ENCODE measurements around the gene STXBP1.
A peak's percentile ranks its signal among the peaks of the same experiment; 100 is the strongest.
"Not testable (repeated sequence)": the region's sequence is repeated elsewhere in the genome, so short reads cannot be mapped to it uniquely, and the experiment has no call there.

STXBP1 gene

GRCh38 chr9:127578627-127578951 is 33.5 kb upstream of the STXBP1 start:
- DNase-seq (ENCODE audit: low read depth in 2 of 2) = no peak

DNA sequence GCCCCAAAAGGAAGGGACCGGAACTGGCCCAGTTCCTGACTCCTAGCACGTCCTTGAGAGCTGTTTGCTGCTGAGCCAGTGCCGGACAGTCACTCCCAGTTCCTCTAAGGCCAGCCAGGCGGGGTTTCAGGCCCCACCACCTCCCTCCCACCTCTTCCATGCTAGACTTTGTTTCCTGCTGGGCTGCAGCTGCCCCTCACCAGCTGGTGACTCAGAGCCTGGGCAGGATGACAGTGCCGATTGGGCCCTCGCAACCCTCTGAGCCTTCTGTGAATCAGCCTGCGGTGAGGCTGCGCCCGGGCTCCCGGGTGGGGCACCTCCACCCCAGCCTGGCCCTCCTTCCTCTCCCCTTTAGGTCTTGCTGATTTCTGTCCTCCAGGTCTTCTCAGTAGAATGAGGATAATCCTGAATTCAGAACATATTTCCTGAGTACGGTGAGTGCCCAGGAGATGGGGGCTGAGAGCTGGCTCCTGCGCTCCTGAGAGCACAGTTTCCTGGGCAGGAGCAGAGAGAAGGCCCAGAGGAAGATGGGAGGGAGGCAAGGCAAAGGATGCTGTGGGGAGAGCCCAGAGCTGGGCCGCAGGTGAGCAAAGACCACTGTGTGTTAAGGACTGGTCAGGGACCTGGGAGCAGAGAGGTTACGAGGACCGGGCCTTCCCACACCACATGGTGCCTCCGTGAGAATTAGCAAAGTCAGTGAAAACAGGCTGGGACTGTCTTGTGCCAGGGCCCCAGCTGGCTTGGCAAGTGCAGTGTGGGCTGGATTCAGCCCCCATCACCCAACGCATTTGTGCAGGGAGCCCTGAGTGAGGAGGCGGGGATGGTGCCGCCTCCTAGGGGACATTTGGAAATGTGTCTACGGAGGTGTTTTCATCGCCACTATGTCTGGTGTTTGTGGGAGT is 32.9 kb upstream of the STXBP1 start:
- DNase-seq (ENCODE audit: low read depth in 2 of 2) = peak; percentile 62 to 80

DNA sequence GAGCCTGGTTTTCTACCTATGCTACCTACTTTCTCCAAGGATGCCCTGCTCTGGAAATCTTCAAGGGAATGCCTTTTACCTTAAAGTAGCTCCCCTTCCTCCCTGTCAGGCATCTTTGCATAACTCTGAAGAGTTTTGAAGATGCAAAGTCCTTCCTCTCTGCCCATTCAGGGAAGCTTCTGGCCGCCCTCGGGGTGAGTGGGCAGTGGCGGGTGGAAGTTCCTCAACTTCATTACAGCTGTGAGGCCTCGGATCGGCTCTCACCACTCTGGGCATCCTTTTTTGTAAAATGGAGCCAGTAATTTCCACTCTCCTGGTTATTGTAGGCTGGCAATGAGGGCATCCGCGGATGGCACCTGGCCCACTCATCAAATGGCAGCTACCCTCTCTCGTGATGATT is 31.7 kb upstream of the STXBP1 start:
- no peak for DNase-seq (ENCODE audit: low read depth in 2 of 2)

GRCh38 chr9:127580879-127581475 is 31.1 kb upstream of the STXBP1 start:
- DNase-seq (ENCODE audit: low read depth in 2 of 2) = no peak

DNA sequence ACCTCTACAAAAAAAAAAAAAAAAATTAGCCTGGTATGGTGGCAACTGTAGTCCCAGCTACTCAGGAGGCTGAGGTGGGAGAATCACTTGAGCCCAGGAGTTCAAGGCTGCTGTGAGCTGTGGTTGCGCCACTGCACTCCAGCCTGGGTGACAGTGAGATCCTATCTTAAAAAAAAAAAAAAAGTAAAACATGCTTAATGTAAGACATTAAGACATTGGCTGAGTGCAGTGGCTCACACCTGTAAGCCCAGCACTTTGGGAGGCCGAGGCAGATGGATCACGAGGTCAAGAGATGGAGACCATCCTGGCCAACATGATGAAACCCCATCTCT is 27.6 kb upstream of the STXBP1 start:
- DNase-seq (ENCODE audit: low read depth in 2 of 2) = not testable (repeated sequence)

DNA sequence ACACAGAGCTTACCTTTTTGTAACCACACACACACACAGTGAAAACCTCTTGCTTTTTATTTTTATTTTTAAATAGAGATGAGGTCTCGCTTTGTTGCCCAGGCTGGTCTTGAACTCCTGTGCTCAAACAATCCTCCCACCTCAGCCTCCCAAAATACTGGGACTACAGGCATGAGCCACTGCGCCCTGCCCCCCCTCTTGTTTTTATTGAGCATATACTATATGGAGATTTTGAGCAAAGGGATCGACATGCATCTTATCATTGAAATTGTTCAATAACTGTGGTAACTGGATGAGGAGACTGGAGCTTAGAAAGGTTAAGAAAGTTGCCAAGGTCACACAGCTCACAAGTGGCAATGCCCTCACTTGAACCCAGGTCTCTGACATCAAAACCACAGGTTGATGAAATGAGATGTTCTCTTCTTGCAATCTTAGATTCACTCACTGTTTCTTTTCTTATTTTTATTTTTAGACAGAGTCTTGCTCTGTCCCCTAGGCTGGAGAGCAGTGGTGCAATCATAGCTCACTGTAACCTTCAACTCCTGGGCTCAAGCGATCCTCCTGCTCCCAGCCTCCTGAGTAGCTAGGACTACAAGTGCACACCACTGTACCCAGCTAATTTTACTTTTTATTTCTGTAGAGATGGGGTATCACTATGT is 26.8 kb upstream of the STXBP1 start:
- DNase-seq (ENCODE audit: low read depth in 2 of 2) = no peak

- DNase-seq (ENCODE audit: low read depth in 2 of 2) = no peak
These were observed 26.0 kb upstream of the STXBP1 start for GRCh38 chr9:127586096-127586495.

DNA sequence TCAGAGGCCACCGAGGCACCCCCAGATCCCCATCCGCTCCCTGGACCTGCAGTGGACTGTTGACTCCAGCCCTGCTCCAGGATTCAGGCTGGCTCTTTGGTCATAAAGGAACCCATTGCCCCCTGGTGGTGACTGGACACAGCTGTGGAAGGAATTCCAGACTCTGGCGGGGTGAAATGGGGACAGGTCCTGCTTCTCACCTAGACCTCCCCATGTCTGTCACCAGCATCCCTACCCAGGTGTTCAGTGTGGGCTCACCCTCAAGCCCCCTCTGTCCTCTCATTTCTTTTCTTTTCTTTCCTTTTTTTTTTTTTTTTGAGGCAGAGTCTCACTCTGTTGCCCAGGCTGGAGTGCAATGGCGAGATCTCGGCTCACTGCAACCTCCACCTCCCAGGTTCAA is 25.5 kb upstream of the STXBP1 start:
- DNase-seq (ENCODE audit: low read depth in 2 of 2) = peak in 1 of 2 donors; percentile 26

DNA sequence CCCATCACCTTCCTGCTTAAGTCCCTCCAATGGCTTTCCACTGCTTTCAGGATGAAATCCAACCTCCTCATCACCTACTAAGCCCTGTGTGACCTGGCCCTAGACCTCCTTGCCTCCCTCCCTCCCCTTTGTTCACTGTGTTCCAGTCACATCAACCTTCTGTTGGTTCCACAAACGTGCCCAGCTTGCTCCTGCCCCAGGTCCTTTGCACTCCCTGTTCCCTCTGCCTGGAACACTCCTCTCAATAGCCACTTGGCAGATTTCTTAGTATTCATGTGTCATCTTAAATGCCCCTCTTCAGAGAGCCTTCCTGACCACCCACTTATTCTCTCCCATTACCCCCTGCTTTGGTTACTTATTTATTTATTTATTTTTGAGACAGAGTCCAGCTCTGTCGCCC is 24.1 kb upstream of the STXBP1 start:
- DNase-seq (ENCODE audit: low read depth in 2 of 2) = no peak

DNA sequence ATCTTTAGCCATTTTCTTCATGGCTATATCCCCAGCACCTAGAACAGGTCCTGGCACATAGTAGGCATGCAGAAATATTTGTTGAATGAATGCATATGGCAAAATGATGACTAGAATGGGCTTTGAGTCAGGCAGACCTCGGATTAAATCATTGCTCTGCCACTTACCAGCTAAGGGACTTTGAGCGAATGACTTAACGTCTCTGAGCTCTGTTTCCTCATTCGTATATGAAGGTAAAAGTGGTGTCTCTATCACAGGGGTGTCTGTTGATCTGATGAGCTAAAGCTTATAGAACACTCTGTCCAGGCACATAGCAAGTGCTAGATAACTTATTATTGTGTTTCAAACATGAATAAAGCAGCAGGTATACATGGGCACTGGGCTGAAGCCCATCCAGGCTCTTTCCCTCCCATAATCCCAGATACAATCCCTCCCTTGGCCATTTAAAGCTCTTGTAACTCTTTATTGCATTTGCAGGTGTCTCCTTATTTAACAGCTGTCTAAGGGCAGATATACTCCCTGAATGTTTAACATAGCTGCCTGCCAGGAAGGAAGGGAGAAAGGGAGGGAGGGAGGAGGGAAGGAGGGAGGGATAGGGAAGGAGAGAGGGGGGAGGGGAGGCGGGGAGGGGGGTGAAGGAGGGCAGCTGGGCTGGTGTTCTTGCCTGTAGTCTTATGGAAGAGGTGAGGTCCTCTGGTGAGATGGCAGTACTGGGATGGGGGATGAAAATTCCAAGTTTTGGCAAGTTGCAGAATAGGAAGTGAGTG is 23.2 kb upstream of the STXBP1 start:
- DNase-seq (ENCODE audit: low read depth in 2 of 2) = no peak

DNA sequence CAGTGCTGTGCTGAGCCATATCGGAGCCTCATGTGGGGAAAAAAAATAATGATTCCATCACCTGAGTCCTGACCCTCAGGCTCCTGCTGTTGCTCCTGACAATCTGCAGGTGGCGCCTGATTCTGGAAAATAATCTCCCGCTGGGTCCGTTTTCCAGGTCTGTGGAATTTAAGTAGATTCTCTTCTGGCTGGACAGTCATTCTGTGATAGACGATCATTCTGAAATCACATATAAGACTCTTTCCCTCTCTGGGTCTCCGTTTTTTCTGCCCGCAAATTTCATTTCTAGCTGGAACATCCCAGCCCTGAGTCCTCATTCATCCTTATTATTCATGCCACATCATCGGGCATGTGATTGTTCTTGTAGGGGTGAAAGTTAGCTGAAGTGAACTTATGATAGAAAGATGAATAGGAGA is 22.1 kb upstream of the STXBP1 start:
- no peak for DNase-seq (ENCODE audit: low read depth in 2 of 2)

GRCh38 chr9:127595611-127596010 is 16.5 kb upstream of the STXBP1 start:
- DNase-seq (ENCODE audit: low read depth in 2 of 2) = no peak

DNA sequence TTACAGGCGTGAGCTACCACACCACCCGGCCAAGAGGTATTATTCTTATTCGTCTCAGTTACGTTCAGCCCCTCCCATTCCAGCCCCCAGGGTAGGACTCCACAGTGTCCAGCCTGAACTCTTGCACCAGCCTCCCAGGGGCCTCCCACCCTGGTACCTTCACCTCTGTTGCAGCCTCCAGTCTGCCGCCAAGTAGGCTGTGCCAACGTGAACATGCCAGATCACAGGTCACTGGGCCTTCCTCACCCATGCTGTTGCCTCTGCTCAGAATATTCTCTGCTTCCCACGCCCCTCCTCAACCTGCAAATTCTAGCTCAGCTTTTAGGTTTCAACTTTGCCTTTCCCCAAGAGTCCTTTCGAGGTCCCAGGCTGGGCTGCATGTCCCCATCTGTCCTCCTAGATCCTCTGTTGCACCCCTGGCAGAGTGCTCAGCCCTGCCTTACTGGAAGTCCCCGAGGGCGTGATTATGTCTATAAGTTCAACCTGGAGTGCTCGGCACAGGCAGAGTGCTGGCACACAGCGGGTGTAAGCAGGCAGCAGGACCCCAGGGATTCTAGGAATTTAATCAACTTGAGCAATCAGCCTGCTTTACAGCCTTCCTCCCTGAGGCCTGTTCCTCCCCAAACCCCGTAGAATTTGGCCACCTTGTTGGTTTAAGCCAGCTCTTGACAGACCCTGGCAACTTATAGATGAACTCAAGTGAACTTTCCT is 13.1 kb upstream of the STXBP1 start:
- no peak for DNase-seq (ENCODE audit: low read depth in 2 of 2)

GRCh38 chr9:127599550-127599891 is 12.6 kb upstream of the STXBP1 start:
- no peak for DNase-seq (ENCODE audit: low read depth in 2 of 2)

GRCh38 chr9:127603226-127603625 is 8.9 kb upstream of the STXBP1 start:
- no peak for DNase-seq (ENCODE audit: low read depth in 2 of 2)

GRCh38 chr9:127606043-127606442 is 6.0 kb upstream of the STXBP1 start:
- no peak for DNase-seq (ENCODE audit: low read depth in 2 of 2)

DNA sequence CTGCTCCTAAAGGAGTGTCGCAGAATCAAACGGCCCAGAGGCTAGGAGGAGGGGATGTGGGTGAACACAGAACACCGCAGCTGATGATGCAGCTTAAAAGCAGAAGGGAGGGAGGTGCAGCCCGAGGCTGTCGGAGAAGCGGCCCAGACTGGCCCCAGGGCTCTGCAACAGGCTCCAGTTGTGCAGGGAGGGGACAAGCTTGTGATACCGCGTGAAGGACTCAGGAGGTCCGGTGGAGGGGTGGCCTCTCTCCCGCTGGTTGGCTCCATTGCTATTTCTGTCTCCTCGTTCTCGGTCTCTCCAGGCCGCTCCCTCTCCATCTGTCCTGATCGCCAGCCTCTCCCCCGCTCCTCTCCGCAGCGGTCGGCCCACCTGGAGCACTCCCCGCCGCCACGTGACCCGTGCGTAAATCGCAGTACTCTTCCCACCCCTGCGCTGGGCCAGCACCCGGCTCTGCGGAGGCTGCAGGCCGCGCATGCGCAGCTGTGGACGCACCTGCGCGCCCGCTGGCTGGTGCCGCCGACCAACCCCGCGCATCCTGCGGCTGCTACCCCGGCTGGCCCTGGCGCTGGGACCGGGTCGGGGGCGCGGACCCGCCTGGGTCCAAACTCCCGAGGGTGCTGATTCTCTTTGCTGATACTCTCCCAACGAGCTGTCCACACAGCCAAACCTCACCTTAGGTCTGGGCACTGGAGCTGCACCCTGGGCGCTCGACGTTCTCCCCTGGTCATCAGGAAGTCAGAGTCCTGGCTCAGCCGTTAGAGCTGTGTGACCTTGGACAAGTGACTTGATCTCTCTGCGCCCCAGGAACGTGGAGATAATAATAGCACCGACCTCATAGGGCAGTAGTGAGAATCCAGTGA is 3.7 kb upstream of the STXBP1 start:
- DNase-seq (ENCODE audit: low read depth in 2 of 2) = peak; percentile 58 to 77

- peak in 1 of 2 donors; percentile 24 for DNase-seq (ENCODE audit: low read depth in 2 of 2)
These were observed 526 bp upstream of the STXBP1 start for GRCh38 chr9:127611603-127611898.

DNA sequence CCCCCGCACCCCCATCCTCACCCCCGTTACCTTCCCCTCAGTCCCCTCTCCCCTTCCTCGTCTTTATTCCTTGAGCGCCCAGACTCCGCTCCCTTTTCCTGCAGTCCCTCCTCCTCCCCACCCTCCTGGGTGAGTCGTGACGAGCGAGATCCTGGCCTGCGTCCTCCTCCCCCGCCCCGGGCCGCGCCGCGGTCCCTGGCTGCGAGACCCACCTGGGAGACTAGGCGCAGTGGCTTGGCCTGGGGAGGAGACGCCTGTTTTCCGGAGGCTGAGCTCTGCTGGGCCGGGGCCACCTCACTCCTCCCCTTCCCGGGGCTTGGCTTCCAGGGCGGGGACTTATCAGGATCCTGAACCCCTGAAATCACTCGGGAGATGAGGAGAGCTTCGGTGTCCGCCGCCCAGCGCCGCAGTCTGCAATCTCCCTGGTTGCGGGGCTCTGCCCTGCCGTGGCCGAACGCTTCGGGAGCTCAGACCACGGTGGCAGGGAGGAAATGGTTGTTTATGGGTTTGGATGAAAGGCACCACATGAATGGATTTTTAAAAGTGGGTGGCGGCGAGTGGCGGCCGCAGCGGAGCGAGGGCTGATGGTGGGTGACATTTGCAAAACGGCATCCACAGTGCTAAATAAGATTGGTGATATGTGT is 984 bp downstream of the STXBP1 start:
- peak in 1 of 2 donors; percentile 12 for DNase-seq (ENCODE audit: low read depth in 2 of 2)

GRCh38 chr9:127613583-127613954 is 1.5 kb downstream of the STXBP1 start:
- no peak for DNase-seq (ENCODE audit: low read depth in 2 of 2)

GRCh38 chr9:127614961-127615360 is 2.9 kb downstream of the STXBP1 start:
- no peak for DNase-seq (ENCODE audit: low read depth in 2 of 2)
